Natural killer cell (primary cell): ENCODE data around the gene ACADSB. TPM values are rescaled to one million over a fixed set of nuclear protein-coding genes. Genes with fewer than 3 reads are reported as not detected.

ENCODE experiments used
- ATAC-seq, 3 donors: fragments of 150-1000 bp in 2 of 3; fragments of 200-7000 bp in 1 of 3; cut with Tn5 transposase; 1 replicate in 1 of 3; 2 replicates in 2 of 3; pipeline ENCODE4 v1.10.0; 2021; ENCODE audit warnings: mild to moderate bottlenecking in 2 of 3, moderate library complexity in 2 of 3
- DNase-seq, 2 donors: peaks; one replicate each; pipeline versions ENCODE4 v3.0.0 to v3.0.0-alpha.2; 2013 to 2021; ENCODE audit warnings: mixed read lengths in 1 of 2
- H3K27ac ChIP-seq: one replicate; pipeline ENCODE4 v1.5.1; 2013; ENCODE audit warnings: mild to moderate bottlenecking, low read length
- H3K27me3 ChIP-seq: one replicate; pipeline ENCODE4 v1.6.1; 2013; ENCODE audit warnings: low read length; ENCODE audit not compliant: control insufficient read depth, insufficient read depth
- H3K36me3 ChIP-seq: one replicate; pipeline ENCODE4 v1.6.1; 2013; ENCODE audit warnings: low read length; ENCODE audit not compliant: control insufficient read depth, insufficient read depth
- H3K4me1 ChIP-seq: one replicate; pipeline ENCODE4 v1.6.1; 2013; ENCODE audit warnings: low read length; ENCODE audit not compliant: control insufficient read depth, insufficient read depth
- H3K4me3 ChIP-seq: one replicate; pipeline ENCODE4 v1.5.1; 2013; ENCODE audit warnings: low read length
- H3K9me3 ChIP-seq: one replicate; pipeline ENCODE4 v1.6.1; 2013; ENCODE audit warnings: low read length; ENCODE audit not compliant: control insufficient read depth, insufficient read depth
- H3K27ac Mint-ChIP-seq, 2 donors: one replicate each; pipeline ENCODE4 v1.8.0; 2022; ENCODE audit warnings: mild to moderate bottlenecking in 2 of 2, mixed read lengths in 2 of 2, moderate library complexity in 1 of 2
- H3K27me3 Mint-ChIP-seq, 2 donors: one replicate each; pipeline ENCODE4 v1.8.0; 2022; ENCODE audit warnings: low read depth in 2 of 2, mixed read lengths in 2 of 2
- H3K36me3 Mint-ChIP-seq: one replicate; pipeline ENCODE4 v1.8.0; 2022; ENCODE audit warnings: mixed read lengths
- H3K4me1 Mint-ChIP-seq, 2 donors: one replicate each; pipeline ENCODE4 v1.8.0; 2022; ENCODE audit warnings: mixed read lengths in 2 of 2
- H3K4me3 Mint-ChIP-seq: one replicate; pipeline ENCODE4 v1.8.0; 2022; ENCODE audit warnings: mild to moderate bottlenecking, moderate library complexity, mixed read lengths
- H3K9me3 Mint-ChIP-seq, 2 donors: one replicate each; pipeline ENCODE4 v1.8.0; 2022; ENCODE audit warnings: mixed read lengths in 2 of 2
- CTCF ChIP-seq: fragments of 200-600 bp; IDR thresholded peaks from one replicate; pipeline ENCODE4 v1.8.0; 2022; ENCODE audit warnings: antibody characterized with exemption
- WGBS: methylation state at CpG from one replicate; pipeline ENCODE4 v1.1.7; 2013; ENCODE audit warnings: missing lambda C conversion rate; ENCODE audit not compliant: insufficient coverage; 5-methylcytosine and 5-hydroxymethylcytosine counted together
- intact Hi-C: fragments of 100-400 bp; cut with micrococcal nuclease; formaldehyde crosslinking; loops from one replicate; pipeline ENCODE4 v1.14.2; 2022
- total RNA-seq, 4 donors: library from RNA; stranded (reverse); fragments of 120-200 nt in 1 of 4; gene quantifications; one replicate each; pipeline versions ENCODE4 v1.2.3 to v1.2.4, GENCODE V29; 2013 to 2022

ACADSB gene
- total RNA-seq, 3 donors from 2014 or later (not counting 1 experiment from before 2014, with no cell fraction given), result 20.8 to 27.3 (median 22.4) TPM

GRCh38 chr10:122998360-122998917, 10.4 kb upstream of the ACADSB start:
- intact Hi-C loops, result no loop called here
- Mint-ChIP-seq H3K4me1 (peaks cover 34 to 36% of the 10 kb centered on the region in 2 donors), H3K4me3 (no peak overlapping the region), H3K36me3 (no peaks in the 10 kb centered on the region), H3K9me3 (no peaks in the 10 kb centered on the region), H3K27me3 (no peaks in the 10 kb centered on the region), H3K27ac (no peak overlapping the region)
- H3K27ac ChIP-seq, result no peak overlapping the region
- H3K27me3 ChIP-seq, result no peaks in the 10 kb centered on the region
- peaks cover 37% of the 10 kb centered on the region for H3K36me3 ChIP-seq
- no peak overlapping the region for H3K4me3 ChIP-seq
- H3K4me1 ChIP-seq, result no peaks in the 10 kb centered on the region
- DNase-seq (no peak), ATAC-seq (no peak)
- no peaks in the 10 kb centered on the region for H3K9me3 ChIP-seq
- TF ChIP-seq CTCF, result no peak
- 98% methylated on average over 5 of the region's 6 CpGs for WGBS

GRCh38 chr10:122998934-122999333, 9.9 kb upstream of the ACADSB start:
- Histone ChIP-seq H3K27ac (no peak overlapping the region), H3K4me3 (no peak overlapping the region), H3K9me3 (no peaks in the 10 kb centered on the region), H3K36me3 (peaks cover 32% of the 10 kb centered on the region), H3K4me1 (no peaks in the 10 kb centered on the region), H3K27me3 (no peaks in the 10 kb centered on the region)
- Mint-ChIP-seq H3K9me3 (no peaks in the 10 kb centered on the region), H3K27me3 (no peaks in the 10 kb centered on the region), H3K4me3 (no peak overlapping the region), H3K4me1 (peaks cover 34 to 36% of the 10 kb centered on the region in 2 donors), H3K27ac (peak overlapping the region in 1 of 2 donors; percentile 9), H3K36me3 (no peaks in the 10 kb centered on the region)
- DNase-seq, result no peak
- intact Hi-C loops, result no loop called here
- no peak for TF ChIP-seq CTCF
- no peak for ATAC-seq
- 100% methylated on average over 3 of the region's 3 CpGs for WGBS

GRCh38 chr10:122999347-122999746, 9.5 kb upstream of the ACADSB start:
- WGBS, result 66% methylated on average over 3 of the region's 3 CpGs
- Mint-ChIP-seq H3K27me3 (no peaks in the 10 kb centered on the region), H3K36me3 (no peaks in the 10 kb centered on the region), H3K9me3 (no peaks in the 10 kb centered on the region), H3K4me3 (no peak overlapping the region), H3K4me1 (peaks cover 34 to 36% of the 10 kb centered on the region in 2 donors), H3K27ac (peak overlapping the region; percentile 9 to 21)
- Histone ChIP-seq H3K27me3 (no peaks in the 10 kb centered on the region), H3K4me3 (no peak overlapping the region), H3K36me3 (peaks cover 28% of the 10 kb centered on the region), H3K9me3 (no peaks in the 10 kb centered on the region), H3K4me1 (no peaks in the 10 kb centered on the region), H3K27ac (no peak overlapping the region)
- intact Hi-C loops, result no loop called here
- TF ChIP-seq CTCF, result no peak
- ATAC-seq (peak in 1 of 3 donors; percentile 41), DNase-seq (no peak)

GRCh38 chr10:123000155-123000554, 8.7 kb upstream of the ACADSB start:
- no peak for ATAC-seq
- Histone ChIP-seq H3K4me1 (no peaks in the 10 kb centered on the region), H3K9me3 (no peaks in the 10 kb centered on the region), H3K27ac (no peak overlapping the region), H3K36me3 (peaks cover 22% of the 10 kb centered on the region), H3K4me3 (no peak overlapping the region), H3K27me3 (no peaks in the 10 kb centered on the region)
- Mint-ChIP-seq H3K4me3 (no peak overlapping the region), H3K4me1 (peaks cover 34 to 36% of the 10 kb centered on the region in 2 donors), H3K9me3 (no peaks in the 10 kb centered on the region), H3K27me3 (no peaks in the 10 kb centered on the region), H3K27ac (peak overlapping the region; percentile 9 to 21), H3K36me3 (no peaks in the 10 kb centered on the region)
- TF ChIP-seq CTCF, result no peak
- intact Hi-C loops, result no loop called here
- 88% methylated on average over 2 of the region's 3 CpGs for WGBS
- DNase-seq, result no peak
